GM19395 (cell line): Measurements from ENCODE around the gene ATG16L2.
A peak's percentile ranks its signal among the peaks of the same experiment; 100 is the strongest.
"Not testable (repeated sequence)": the region's sequence is repeated elsewhere in the genome, so short reads cannot be mapped to it uniquely, and the experiment has no call there.

Source experiments
- ATAC-seq: cut with Tn5 transposase; IDR thresholded peaks from one replicate; pipeline ENCODE4 v1.9.1; 2021; ENCODE audit warnings: mild to moderate bottlenecking, moderate library complexity; ENCODE audit not compliant: unreplicated experiment

Gene ATG16L2

DNA sequence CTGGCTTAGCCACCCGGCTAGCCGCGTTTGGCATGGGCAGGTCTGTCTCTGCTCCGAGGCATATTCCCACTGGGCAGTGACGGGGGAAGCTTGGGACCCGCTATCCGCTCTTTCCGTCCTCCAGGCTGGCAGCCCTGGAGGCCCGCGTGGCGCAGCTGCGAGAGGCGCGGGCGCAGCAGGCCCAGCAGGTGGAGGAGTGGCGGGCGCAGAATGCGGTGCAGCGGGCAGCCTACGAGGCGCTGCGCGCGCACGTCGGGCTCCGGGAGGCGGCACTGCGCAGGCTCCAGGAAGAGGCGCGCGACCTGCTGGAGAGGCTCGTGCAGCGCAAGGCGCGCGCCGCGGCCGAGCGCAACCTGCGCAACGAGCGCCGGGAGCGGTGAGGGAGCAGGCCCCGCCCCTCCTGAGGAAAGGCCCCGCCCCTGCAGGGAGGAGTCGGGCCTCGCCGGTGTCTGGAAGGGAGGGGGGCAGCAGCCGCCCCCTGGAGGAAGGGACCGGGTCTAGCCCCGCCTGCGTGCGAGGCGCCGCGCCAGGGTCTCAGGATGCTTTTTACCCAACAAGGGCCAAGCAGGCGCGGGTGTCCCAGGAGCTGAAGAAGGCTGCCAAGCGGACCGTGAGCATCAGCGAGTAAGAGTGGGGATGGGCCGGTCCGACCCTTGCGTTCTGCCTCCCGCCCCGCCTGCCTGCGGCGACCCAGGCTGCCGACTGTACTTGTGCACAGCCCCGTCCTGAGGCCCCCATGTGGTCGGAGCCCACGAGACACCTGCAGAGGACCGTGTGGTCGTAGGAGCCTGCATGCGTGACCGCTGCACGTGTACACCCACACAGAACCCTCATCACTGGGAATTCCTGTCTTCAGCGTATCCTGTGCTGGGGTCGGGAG lies 7.9 kb downstream of the ATG16L2 start:
- ATAC-seq: peak; percentile 55

DNA sequence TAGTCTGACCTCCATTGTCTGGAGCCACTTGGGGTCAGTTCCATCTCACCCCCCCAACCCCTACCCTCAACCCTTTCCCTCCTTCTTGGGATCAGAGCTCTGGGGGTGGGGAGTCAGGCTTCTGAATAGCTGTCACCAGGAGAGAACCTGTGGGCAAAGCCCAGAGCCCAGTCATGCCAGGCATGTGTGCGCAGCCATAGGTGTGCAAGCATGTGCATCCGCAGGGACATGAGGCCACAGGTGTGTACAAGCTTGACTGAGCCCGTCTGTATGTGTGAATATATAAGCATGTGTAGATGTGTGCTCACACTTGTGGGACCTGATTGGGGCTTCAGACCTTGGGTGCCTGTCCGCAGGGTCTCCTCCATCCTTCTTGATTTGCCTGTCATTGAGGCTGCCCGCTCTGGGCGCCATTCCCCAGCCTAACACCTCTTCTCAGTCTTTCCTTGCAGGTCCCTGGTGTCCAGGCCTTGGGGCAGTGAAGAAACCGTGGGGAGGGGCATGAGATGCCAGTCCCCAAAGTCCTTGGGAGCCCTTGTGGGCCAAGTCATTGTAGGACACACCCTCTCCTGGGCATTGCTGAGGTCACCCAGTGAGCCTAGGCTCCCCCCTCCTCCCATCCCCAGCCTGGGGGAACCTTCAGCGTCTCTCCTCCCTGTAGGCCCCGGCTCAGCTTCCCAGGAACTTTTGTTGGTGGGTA lies 9.0 kb downstream of the ATG16L2 start:
- no peak for ATAC-seq

DNA sequence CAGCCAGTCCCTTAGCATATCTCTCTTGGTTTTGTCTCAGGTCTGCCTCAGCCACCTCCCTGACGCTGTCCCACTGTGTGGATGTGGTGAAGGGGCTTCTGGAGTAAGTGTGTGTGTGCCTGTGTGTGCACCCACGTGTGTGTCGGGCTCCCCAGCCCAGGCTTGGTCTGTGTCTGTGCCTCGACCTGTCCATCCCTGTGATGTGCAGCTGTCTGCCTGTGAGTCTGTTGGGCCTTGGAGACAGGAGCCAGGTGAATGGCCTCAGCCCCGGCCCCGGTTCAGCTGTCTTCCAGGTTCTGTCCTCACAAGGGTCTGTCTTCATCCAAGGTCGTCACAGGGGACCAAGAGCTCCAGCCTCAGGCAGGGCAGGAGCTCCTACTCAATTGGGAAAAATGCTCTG lies 9.8 kb downstream of the ATG16L2 start:
- ATAC-seq: no peak

DNA sequence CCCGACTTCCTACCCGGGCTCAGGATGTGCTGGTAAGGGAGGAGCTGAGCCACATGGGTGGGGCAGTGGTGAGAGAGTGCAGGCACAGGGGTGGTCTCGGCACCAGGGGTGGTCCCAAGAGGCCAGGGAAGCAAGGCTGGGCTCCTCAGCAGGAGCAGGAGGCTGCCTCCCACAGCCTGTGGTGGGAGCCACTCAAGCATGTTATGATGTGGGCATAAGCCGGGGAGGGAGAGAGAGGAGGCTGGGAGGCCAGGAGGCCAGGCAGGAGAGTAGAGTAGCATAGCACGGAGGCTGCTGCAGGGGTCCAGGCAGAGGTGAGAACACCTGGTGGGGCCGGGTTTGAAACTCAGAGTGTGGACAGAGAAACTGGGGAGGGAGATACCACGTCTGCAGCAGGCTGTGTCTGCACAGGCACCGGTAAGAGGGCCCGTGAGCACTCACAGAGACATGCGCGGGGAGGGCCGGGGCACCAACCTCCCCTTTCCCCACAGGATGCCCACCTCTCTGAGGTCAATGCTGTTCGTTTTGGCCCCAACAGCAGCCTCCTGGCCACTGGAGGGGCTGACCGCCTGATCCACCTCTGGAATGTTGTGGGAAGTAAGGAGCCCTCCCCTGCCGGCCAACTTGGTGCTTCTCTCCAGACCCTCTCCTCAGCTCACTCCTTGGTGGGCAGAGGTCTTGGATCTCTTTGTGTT lies 10.7 kb downstream of the ATG16L2 start:
- no peak for ATAC-seq

DNA sequence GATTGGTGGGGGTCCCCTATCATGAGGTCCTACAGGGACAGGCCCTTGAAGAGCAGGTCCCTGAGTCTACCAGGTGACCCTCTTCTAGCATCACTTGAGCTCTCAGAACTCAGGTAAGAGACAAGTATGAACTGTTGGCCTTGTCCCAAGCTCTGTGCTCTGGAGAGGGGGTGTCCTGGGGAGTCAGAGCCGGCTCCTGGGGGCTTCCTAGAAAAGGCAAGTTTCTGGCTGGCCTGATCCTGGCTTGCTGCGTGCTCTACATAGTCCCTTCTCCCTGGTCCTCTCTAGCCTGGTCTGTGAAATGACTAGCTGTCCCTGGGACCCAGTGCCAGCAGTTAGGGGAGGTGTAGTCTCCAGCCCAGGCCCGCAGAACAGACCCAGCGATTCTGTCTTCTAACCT lies 11.4 kb downstream of the ATG16L2 start:
- no peak for ATAC-seq

DNA sequence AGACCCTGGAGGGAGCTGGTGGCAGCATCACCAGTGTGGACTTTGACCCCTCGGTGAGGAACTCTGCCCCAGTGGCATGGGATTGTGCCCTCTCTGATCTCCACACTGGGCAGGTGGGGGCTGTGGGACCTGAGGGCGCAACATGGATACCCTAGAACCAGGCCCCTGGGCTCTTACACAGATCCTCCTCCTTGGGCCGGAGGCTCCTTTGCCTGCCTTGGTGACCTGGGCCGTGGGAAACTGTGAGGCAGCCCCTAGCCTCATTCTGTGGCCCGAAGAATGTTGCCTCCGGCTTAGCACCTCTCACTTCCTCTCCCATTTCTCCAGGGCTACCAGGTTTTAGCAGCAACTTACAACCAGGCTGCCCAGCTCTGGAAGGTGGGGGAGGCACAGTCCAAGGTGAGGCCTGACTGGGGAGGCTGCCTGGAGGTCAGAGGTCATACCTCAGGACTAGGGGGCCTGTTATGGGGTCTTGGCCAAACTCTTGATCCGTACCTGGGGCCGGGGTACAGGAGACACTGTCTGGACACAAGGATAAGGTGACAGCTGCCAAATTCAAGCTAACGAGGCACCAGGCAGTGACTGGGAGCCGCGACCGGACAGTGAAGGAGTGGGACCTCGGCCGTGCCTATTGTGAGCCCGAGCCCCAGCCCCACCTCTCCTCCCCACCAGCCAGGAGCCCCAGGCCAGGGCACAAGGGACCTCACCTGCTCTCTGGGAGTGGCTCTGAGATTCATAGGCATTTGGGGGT lies 12.2 kb downstream of the ATG16L2 start:
- ATAC-seq: no peak

DNA sequence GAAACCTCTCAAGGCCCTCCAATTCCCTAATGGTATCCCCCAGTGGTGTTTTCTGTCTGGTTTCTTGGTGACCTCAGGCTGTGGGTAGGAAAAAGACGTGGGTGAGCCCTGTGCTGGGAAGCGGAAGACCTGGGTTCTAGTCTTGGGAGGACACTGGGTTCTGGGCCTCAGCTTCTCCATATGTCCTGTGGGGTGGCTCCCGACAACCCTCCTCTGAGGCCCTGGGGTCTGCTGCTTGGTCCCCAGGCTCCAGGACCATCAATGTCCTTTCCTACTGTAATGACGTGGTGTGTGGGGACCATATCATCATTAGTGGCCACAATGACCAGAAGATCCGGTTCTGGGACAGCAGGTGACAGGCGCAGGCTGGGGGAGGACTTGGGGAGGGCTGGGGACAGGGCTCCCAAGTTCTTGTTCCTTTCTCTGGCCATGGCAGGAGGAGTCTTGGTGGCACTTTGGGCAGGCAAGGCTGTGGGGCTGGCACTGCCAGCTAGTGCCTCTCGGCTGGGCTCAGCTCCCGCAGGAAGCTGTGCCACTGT lies 12.8 kb downstream of the ATG16L2 start:
- ATAC-seq: no peak

DNA sequence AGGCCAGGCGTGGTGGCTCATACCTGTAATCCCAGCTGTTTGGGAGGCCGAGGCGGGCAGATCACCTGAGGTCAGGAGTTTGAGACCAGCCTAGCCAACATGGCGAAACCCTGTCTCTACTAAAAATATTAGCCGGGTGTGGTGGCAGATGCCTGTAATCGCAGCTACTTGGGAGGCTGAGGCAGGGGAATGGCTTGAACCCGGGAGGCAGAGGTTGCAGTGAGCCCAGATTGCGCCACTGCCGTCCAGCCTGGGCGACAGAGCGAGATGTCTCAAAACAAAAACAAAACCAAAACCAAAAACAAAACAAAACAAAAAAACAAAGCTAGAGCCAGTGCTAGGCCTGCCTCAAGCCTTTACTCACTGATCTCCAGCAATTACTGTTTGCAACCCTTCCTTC lies 13.4 kb downstream of the ATG16L2 start:
- not testable (repeated sequence) for ATAC-seq

DNA sequence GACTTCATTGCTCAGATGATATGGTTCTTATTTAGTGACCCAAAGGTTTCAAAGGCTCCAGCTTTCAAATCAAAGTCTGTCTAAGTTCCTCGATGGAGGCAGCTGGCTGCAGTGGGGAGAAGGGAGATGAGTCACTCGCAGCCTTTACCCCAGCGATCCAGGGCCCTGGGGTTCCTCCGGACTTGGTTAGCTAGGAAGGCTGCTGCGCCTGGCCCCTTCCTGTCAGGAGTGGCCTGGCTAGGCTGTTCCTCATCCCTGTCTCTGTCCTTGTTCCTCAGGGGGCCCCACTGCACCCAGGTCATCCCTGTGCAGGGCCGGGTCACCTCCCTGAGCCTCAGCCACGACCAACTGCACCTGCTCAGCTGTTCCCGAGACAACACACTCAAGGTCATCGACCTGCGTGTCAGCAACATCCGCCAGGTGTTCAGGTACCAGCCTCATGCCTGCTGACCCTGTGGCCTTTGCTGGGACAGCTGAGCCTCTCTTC lies 13.9 kb downstream of the ATG16L2 start:
- ATAC-seq: no peak

DNA sequence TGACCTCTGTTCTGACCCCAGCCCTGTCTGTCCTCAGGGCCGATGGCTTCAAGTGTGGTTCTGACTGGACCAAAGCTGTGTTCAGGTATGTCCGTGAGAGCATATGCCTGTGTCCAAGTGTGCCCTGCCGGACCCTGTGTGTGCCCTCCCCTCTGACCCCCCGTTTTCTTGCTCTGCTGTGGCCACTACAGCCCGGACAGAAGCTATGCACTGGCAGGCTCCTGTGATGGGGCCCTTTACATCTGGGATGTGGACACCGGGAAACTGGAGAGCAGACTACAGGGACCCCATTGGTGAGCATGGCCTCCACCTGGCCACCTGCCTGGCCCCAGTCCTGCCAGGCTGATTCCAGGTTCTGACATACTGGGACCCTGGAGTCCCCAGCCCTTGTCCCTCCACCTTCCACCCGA lies 14.5 kb downstream of the ATG16L2 start:
- no peak for ATAC-seq

DNA sequence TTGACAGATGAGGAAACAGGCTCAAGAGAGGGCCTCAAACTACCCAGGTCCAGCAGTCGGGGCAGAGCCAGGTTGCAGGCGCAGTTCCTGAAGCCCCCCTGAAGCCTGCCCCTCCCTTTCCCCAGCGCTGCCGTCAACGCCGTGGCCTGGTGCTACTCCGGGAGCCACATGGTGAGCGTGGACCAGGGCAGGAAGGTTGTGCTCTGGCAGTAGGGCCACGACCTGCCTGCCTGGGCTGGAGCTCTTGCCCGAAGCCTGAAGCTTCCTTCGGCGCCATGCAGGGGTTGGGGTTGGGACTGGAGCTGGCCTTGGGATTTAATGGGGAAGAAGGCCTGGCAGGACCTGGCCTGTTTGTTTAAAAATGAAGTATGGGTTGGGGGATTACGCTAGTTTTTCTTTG lies 15.0 kb downstream of the ATG16L2 start:
- no peak for ATAC-seq

DNA sequence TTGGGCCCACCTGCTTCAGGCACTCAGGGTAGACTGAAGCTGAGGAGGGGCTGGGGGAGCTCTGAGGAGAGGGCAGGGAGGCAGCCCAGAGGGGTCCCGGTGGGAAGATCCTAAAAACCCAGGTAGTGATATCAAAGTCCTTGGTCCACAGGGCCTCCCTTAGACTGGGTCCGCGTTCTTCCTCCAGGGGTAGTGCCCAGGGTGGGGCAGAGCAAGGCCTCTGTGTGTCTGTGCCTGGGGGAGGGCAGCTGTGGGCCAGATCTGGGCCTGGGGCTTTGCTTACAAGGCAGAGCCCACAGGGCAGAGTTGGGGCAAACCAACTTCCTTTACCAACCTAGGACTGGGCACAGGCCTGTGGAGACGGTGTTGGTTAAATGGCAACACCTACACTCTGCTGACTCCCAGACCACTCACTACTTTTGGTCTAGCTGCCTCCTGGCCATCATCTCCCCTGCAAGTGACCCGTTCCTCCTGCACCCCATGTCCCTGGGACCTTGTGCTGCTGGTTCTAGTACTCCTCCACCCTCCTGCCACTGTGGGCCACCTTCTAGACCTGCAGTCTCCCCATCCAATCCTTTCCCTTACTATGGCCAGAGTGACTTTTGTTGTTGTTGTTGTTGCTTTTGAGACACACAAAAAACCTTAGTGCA lies 15.8 kb downstream of the ATG16L2 start:
- no peak for ATAC-seq

DNA sequence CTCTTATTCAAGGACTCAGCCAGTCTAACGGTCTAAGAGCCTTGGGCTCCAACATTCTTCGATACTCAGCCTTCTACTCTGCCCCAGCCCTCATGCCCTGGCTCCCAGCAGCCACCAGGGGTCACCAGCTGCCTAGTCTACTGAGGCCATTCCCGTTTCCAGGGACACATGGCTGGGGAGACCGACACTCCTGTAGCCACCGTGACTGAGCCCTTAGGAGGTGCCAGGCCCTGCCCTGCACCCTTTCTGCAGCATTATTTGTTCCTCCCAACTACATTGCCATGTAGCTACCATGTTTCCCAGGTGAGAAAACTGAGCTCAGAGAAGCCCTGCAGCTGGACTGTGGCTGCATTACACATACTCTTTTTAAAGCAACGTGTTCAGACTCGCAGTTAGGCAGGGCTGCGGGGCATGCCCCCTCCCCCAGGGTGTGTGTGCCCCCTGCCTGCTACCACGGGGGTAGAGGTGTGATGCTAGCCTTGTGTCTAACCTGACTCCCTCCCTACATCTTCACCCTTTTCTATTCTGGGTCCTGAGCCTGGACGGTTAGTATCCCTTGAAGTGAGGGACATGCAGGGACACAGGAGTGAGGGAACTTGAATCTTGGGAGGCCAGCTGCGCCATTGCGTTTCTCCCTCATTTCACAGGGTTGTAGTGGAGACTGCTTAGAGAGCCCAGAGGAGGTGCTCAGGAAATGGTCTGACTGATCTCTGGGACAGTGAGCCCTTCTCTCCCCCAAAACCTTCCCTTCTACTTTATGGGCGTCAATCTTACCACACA lies 17.5 kb downstream of the ATG16L2 start:
- no peak for ATAC-seq

DNA sequence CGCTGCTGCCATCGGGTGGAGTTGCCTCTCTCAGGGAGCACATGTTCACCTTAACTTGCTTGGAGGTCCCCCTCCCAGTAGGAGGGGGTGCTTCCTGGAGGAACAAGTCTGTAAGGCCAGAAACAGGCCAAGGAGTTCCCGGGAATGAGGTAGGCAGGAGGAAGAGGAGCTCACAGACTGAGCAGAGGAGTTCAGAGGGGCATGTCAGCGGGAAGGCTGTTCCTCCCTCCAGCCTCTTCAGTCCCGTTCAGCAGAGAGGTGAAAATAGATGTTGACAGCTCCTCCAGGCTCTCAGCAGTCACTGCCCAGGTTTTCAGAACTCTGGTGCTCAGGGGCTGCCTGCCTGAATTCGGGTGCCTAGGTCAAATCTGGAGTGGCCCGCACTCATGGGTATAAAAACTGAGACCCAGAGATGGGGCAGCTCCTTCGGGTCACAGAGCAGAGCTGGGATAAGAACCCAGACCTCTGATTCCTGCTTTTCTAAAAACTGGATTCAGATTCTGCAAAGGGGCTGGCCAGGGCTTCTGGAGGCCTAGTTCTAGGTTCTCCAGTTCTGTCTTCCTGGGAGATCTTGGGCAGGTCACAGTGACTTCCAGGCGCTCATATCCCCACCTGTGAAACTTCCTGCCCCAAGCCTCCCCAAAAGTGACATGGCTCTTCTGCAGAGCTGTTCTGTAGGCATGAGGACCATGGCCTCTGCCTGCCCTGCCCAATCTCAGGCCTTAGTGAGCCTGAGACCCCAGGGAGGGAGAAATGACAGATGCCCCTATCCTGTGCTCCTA lies 18.3 kb downstream of the ATG16L2 start:
- ATAC-seq: no peak

DNA sequence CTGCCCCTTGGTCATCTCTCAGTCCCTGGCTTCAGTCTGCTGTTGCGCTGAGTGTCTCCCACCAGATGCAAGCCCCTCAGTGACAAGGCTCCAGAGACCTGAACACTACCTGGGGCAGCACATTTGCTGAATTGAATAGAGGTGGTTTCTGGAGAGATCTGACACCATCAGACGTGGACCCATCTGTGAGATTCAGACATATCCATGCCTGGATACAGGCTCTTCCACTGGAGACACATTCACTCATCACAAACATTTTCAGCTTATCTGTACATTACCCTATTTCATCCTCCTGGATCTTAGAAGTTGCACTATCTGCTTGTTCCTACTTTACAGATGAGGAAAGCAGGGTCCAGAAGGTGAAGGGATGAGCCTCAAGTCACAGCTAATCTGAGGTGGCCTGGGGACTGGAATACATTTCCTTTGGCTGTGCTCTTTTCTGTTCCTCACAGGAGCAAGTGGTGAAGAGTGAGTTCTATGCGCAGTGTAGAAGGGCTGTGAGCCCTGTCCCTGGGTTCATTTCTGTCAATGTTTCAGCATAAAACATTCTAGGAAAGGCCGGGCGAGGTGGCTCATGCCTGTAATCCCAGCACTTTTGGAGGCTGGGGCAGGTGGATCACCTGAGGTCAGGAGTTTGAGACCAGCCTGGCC lies 19.0 kb downstream of the ATG16L2 start:
- ATAC-seq: no peak

DNA sequence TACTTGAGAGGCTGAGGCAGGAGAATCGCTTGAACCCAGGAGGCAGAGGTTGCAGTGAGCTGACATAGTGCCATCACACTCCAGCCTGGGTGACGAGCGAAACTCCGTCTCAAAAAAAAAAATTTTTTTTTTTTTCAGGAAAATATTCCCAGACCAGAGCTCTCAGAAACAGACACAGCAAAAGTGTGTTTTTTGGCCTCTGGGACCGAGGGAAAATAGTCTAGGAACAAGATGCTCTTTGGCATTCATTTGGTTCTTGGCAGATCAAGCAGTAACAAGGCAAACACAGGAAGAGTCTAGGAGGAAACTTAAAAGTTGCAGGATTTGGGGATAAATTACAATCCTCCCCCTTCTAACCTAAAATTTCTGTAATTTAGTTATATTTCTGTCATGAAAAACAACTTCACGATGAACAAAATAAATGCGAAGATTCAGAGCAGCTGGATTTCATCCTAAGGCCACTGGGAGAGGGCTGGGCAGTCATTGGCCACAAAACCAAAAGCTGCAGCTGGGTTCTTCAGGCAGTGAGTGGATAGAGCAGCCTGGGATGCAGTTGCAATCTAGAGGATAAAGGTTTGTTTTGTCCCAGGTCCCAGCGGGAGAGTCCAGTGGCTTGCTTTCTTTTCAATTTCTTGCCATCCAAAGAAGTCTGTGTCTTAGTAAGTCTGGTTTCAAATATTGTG lies 19.7 kb downstream of the ATG16L2 start:
- no peak for ATAC-seq

DNA sequence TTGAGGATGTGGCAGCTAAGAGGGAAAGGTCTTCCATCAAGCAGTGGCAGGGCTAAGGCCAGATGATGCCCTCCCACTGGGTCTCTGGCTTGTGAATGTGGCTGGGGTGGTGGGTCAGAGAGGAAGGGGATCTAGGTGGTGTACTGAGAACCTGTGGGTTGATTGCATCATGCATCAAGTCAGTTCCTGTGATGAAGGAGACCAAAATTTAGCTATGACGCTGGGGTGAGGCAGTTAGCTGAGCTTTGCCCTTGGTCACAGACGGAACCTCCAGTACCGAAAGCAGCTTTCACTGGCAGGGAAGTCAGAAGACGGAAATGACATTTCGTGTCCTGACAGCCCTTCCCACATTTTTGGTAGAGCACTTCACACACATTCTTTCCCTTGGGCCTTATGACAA lies 20.7 kb downstream of the ATG16L2 start:
- no peak for ATAC-seq
